HL-60 (cell line): ENCODE data around the gene FUT4.

Experiments
- SPI1 ChIP-seq: IDR thresholded peaks from 2 replicates; pipeline ENCODE4 v1.6.1; 2012; ENCODE audit warnings: low read depth, mild to moderate bottlenecking, borderline replicate concordance
- TF ChIP-seq, protein P1 (sequence below): IDR thresholded peaks from one replicate; pipeline ENCODE4 v1.5.1; 2011; ENCODE audit warnings: low read length, control low read depth, inconsistent platforms; ENCODE audit not compliant: insufficient read depth

GRCh38 chr11:94557421-94557820, 13.7 kb downstream of the FUT4 start:
- TF ChIP-seq, protein P1, sequence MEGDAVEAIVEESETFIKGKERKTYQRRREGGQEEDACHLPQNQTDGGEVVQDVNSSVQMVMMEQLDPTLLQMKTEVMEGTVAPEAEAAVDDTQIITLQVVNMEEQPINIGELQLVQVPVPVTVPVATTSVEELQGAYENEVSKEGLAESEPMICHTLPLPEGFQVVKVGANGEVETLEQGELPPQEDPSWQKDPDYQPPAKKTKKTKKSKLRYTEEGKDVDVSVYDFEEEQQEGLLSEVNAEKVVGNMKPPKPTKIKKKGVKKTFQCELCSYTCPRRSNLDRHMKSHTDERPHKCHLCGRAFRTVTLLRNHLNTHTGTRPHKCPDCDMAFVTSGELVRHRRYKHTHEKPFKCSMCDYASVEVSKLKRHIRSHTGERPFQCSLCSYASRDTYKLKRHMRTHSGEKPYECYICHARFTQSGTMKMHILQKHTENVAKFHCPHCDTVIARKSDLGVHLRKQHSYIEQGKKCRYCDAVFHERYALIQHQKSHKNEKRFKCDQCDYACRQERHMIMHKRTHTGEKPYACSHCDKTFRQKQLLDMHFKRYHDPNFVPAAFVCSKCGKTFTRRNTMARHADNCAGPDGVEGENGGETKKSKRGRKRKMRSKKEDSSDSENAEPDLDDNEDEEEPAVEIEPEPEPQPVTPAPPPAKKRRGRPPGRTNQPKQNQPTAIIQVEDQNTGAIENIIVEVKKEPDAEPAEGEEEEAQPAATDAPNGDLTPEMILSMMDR, result no peak
- no peak for TF ChIP-seq SPI1
